ENCODE results near the gene NTM. TPM values are rescaled to one million over a fixed set of nuclear protein-coding genes. Genes with fewer than 3 reads are reported as not detected.

Gene NTM
- total RNA-seq, 2 donors from 2014 or later = not detected

- H3K27ac ChIP-seq = no peak overlapping the region
- no peak for TF ChIP-seq CTCF (IDR thresholded peaks at IDR 0.05)
- no peak for ATAC-seq (ENCODE audit: insufficient number of reproducible peaks, low FRiP score, low read depth)
- no peaks in the 10 kb centered on the region for H3K4me1 ChIP-seq (ENCODE audit: control insufficient read depth in 1 of 2, low read depth in 2 of 2)
- no peak overlapping the region for H3K4me3 ChIP-seq
- H3K9me3 ChIP-seq = no peaks in the 10 kb centered on the region
- H3K27me3 ChIP-seq (replicated peaks; ENCODE audit: insufficient read depth) = no peaks in the 10 kb centered on the region
- no peaks in the 10 kb centered on the region for H3K36me3 ChIP-seq
- no peak for DNase-seq (ENCODE audit: low spot score)
Observed at GRCh38 chr11:131611322-131611721, 240.9 kb downstream of the NTM start.

GRCh38 chr11:131612533-131612932 is 242.1 kb downstream of the NTM start:
- no peak overlapping the region for H3K27ac ChIP-seq
- no peaks in the 10 kb centered on the region for H3K36me3 ChIP-seq
- no peak for TF ChIP-seq CTCF (IDR thresholded peaks at IDR 0.05)
- ATAC-seq (ENCODE audit: insufficient number of reproducible peaks, low FRiP score, low read depth) = no peak
- no peak overlapping the region for H3K4me3 ChIP-seq
- H3K27me3 ChIP-seq (replicated peaks; ENCODE audit: insufficient read depth) = no peaks in the 10 kb centered on the region
- H3K9me3 ChIP-seq = no peaks in the 10 kb centered on the region
- no peaks in the 10 kb centered on the region for H3K4me1 ChIP-seq (ENCODE audit: control insufficient read depth in 1 of 2, low read depth in 2 of 2)
- no peak for DNase-seq (ENCODE audit: low spot score)

- H3K4me3 ChIP-seq = no peak overlapping the region
- H3K9me3 ChIP-seq = no peaks in the 10 kb centered on the region
- H3K36me3 ChIP-seq = no peaks in the 10 kb centered on the region
- H3K4me1 ChIP-seq (ENCODE audit: control insufficient read depth in 1 of 2, low read depth in 2 of 2) = no peaks in the 10 kb centered on the region
- DNase-seq (ENCODE audit: low spot score) = no peak
- H3K27ac ChIP-seq = no peak overlapping the region
- TF ChIP-seq CTCF (IDR thresholded peaks at IDR 0.05) = no peak
- H3K27me3 ChIP-seq (replicated peaks; ENCODE audit: insufficient read depth) = no peaks in the 10 kb centered on the region
- ATAC-seq (ENCODE audit: insufficient number of reproducible peaks, low FRiP score, low read depth) = no peak
Observed at GRCh38 chr11:131614631-131615030, 244.2 kb downstream of the NTM start.

- no peak for ATAC-seq (ENCODE audit: insufficient number of reproducible peaks, low FRiP score, low read depth)
- Histone ChIP-seq H3K36me3 (no peaks in the 10 kb centered on the region), H3K27ac (no peak overlapping the region), H3K4me1 (ENCODE audit: control insufficient read depth in 1 of 2, low read depth in 2 of 2) (no peaks in the 10 kb centered on the region), H3K27me3 (replicated peaks; ENCODE audit: insufficient read depth) (no peaks in the 10 kb centered on the region), H3K9me3 (no peaks in the 10 kb centered on the region), H3K4me3 (no peak overlapping the region)
- TF ChIP-seq CTCF (IDR thresholded peaks at IDR 0.05) = no peak
- no peak for DNase-seq (ENCODE audit: low spot score)
Observed at GRCh38 chr11:131615611-131616010, 245.2 kb downstream of the NTM start.

GRCh38 chr11:131616481-131617140 is 246.2 kb downstream of the NTM start:
- ATAC-seq (ENCODE audit: insufficient number of reproducible peaks, low FRiP score, low read depth) (no peak), DNase-seq (ENCODE audit: low spot score) (no peak)
- no peaks in the 10 kb centered on the region for H3K36me3 ChIP-seq

More at GRCh38 chr11:131616481-131617140, 246.2 kb downstream of the NTM start:
- H3K4me3 ChIP-seq = no peak overlapping the region
- H3K4me1 ChIP-seq (ENCODE audit: control insufficient read depth in 1 of 2, low read depth in 2 of 2) = no peaks in the 10 kb centered on the region
- H3K27ac ChIP-seq = no peak overlapping the region
- no peaks in the 10 kb centered on the region for H3K9me3 ChIP-seq
- H3K27me3 ChIP-seq (replicated peaks; ENCODE audit: insufficient read depth) = no peaks in the 10 kb centered on the region
- TF ChIP-seq CTCF (IDR thresholded peaks at IDR 0.05) = no peak
